ENCODE data around the gene BGLAP. TPM values are rescaled to one million over a fixed set of nuclear protein-coding genes. Genes with fewer than 3 reads are reported as not detected.

BGLAP gene
- total RNA-seq, 8 experiments from 2014 or later = 0.36 to 2.6 (median 0.93) TPM

DNA sequence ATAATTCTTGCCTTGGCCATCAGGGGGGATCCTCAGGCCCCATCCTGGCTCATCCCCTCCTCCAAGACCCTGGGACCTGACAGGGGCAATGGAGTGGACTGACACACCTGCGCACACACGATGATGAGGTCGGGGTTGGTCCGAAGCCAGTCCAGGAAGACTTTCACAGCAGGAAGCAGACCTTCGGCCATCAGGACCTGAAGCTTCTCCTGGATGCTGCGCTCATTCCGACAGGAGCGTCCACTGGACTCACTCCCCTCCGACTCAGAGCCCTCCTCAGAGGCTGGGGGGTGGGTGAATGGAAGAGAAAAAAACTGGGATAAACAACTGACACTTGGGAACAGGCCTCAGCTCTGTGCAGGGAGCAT is 21.3 kb downstream of the BGLAP start:
- no peak overlapping the region for H3K27ac ChIP-seq
- no peak overlapping the region for H3K4me3 ChIP-seq
- H3K4me1 ChIP-seq (replicated peaks in 1 of 2) = no peaks in the 10 kb centered on the region
- ATAC-seq (replicated peaks in 6 of 8) = no peak
- WGBS, 10 experiments = 67 to 98% (median 88%) methylated on average over 2 to 8 of the region's 9 CpGs; no CpG with 5 or more reads in 5 of the 10 experiments
- in situ Hi-C loops (cut with MboI; ENCODE audit: low pct_unique_long_range_greater_than_20kb in 2 of 9, low sequenced_read_pairs in 9 of 9, unreplicated experiment in 9 of 9) = no loop called here

DNA sequence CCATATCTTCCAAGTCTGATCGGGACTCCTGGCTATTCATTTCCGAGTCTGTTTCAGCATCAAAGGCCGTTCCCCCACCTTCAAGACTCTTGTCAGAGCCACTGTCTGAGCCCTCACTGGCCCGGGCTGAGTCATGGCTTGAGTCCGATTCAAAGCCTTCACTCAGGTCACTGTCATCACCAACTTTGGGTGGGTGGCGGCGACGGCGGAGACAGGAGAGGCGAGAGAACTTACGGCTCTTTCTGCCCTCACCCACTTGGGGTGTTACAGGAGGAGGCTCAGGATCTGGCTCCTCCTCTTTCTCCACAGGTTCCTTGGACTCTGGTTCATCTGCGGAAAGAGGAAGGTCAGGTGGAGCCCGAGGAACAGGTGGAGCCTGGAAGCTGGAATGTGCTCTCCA is 24.1 kb downstream of the BGLAP start:
- WGBS, 10 experiments = 80 to 100% (median 96%) methylated on average over 1 to 8 of the region's 13 CpGs; no CpG with 5 or more reads in 2 of the 10 experiments
- peak in 3 of 8 experiments; percentile 10 to 20 (median 19) for ATAC-seq (replicated peaks in 6 of 8)
- H3K27ac ChIP-seq = no peak overlapping the region
- no peak overlapping the region for H3K4me3 ChIP-seq
- no peaks in the 10 kb centered on the region for H3K4me1 ChIP-seq (replicated peaks in 1 of 2)
- in situ Hi-C loops (cut with MboI; ENCODE audit: low pct_unique_long_range_greater_than_20kb in 2 of 9, low sequenced_read_pairs in 9 of 9, unreplicated experiment in 9 of 9) = no loop called here

DNA sequence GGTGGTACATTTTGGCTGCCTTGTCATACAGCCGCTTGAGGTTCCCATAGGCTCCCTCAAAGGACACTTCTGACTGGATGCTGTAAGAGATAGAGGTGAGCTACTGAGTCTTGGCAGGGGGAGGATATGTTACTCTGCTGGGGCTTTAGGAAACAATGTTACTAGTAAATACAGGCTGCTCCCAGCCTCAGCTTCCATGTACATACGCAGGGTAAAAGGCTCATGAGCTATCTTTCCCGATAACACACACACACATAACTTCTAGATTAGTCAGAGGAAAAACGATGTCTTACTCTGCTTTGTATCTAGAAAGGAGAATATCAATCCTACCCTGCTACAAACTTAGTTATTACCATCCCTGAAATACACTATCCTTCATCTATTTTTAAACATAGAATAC is 26.4 kb downstream of the BGLAP start:
- Histone ChIP-seq H3K27ac (no peak overlapping the region), H3K4me1 (replicated peaks in 1 of 2) (no peaks in the 10 kb centered on the region), H3K4me3 (no peak overlapping the region)
- 0 to 100% (median 80%) methylated on average over 1 to 4 of the region's 4 CpGs; no CpG with 5 or more reads in 3 of the 10 experiments for WGBS, 10 experiments
- ATAC-seq (replicated peaks in 6 of 8) = no peak
- in situ Hi-C loops (cut with MboI; ENCODE audit: low pct_unique_long_range_greater_than_20kb in 2 of 9, low sequenced_read_pairs in 9 of 9, unreplicated experiment in 9 of 9) = no loop called here

DNA sequence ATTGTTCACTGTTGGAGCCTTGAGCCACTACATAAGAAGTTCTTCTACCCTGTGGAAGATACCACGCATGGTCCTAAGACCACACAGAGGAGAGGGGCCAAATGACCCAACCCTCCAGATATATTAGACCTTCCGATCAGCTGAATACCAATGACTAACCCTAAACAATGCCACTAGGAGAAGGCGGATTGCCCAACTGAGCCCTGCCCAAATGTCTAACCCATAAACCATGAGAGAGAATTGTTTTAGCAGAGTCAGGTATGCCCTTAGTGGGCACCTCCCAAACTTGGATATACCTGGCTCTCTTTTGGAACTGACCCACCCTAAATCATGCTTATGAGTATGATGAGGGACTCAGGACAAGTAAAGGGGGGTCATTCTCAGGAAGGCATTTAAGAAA is 28.3 kb downstream of the BGLAP start:
- 91 to 100% (median 95%) methylated on average over 1 to 3 of the region's 3 CpGs; no CpG with 5 or more reads in 4 of the 10 experiments for WGBS, 10 experiments
- Histone ChIP-seq H3K4me1 (replicated peaks in 1 of 2) (no peaks in the 10 kb centered on the region), H3K4me3 (no peak overlapping the region), H3K27ac (no peak overlapping the region)
- in situ Hi-C loops (cut with MboI; ENCODE audit: low pct_unique_long_range_greater_than_20kb in 2 of 9, low sequenced_read_pairs in 9 of 9, unreplicated experiment in 9 of 9) = no loop called here
- no peak for ATAC-seq (replicated peaks in 6 of 8)

DNA sequence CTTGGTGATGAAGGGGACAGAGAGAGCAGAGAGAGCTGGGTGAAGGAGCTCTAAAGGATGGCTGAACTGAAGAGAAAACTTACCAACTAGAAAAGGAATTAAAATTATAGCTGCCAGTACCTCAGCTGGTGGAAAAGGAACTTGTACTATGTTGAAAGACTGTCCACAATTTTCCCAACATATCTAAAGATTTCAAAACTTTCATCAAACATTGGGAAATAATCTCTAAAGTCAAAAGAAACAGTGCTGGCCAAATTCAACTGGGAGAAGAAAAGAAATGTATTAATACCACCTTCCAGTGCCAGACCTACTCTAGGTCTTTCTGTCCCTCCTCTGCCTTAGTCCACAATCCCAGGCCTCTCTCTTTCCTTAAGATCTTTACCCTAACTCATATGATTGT is 34.5 kb downstream of the BGLAP start:
- Histone ChIP-seq H3K4me3 (no peak overlapping the region), H3K27ac (no peak overlapping the region), H3K4me1 (replicated peaks in 1 of 2) (peaks cover 7 to 9% of the 10 kb centered on the region in 2 donors)
- in situ Hi-C loops (cut with MboI; ENCODE audit: low pct_unique_long_range_greater_than_20kb in 2 of 9, low sequenced_read_pairs in 9 of 9, unreplicated experiment in 9 of 9) = no loop called here
- no peak for ATAC-seq (replicated peaks in 6 of 8)

DNA sequence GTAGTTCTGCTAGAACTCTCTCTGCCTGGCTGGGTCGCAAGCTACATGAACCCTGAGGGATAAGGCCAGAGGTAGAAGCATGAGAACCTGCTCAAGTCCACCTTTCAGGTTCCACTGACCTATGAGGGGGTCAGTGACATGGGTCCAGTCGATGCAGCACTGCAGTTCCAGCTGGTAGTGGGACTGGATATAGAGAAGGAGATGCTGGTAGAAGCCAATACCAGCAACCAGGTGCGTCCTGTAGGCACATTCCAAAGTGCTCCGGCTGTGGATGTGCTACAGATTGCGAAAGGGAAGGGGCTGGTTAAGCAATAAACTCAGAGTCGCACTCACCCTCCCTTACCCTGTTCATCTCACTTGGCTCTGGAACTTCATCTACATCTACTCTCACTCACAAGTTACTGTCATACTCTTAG is 35.0 kb downstream of the BGLAP start:
- in situ Hi-C loops (cut with MboI; ENCODE audit: low pct_unique_long_range_greater_than_20kb in 2 of 9, low sequenced_read_pairs in 9 of 9, unreplicated experiment in 9 of 9) = no loop called here
- H3K4me1 ChIP-seq (replicated peaks in 1 of 2) = peaks cover 8 to 10% of the 10 kb centered on the region in 2 donors
- H3K4me3 ChIP-seq = no peak overlapping the region
- H3K27ac ChIP-seq = no peak overlapping the region
- WGBS, 10 experiments = 73 to 100% (median 85%) methylated on average over 1 to 6 of the region's 6 CpGs; no CpG with 5 or more reads in 1 of the 10 experiments
- no peak for ATAC-seq (replicated peaks in 6 of 8)

DNA sequence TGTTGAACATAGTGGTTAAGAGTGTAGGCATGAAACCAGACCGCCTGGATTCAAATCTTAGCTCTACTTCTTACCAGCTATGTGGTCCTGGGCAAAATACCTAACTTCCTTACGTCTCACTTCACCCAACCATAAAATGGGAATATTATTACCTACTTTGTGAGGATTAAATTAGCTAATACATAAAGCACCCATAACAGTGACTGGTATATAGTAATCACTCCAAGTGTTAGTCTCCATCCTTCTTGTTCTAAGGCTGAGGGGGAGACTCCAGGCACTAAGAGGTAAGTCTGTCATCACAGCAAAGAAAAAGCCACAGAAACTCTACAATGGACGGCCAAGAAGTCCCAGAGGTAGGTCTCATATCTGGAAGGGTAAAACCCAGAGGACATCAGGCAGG is 37.9 kb downstream of the BGLAP start:
- Histone ChIP-seq H3K4me3 (no peak overlapping the region), H3K4me1 (replicated peaks in 1 of 2) (peaks cover 14% of the 10 kb centered on the region in 2 donors), H3K27ac (no peak overlapping the region)
- ATAC-seq (replicated peaks in 6 of 8) = no peak
- in situ Hi-C loops (cut with MboI; ENCODE audit: low pct_unique_long_range_greater_than_20kb in 2 of 9, low sequenced_read_pairs in 9 of 9, unreplicated experiment in 9 of 9) = no loop called here
- WGBS, 10 experiments = 79 to 100% (median 100%) methylated on average over 1 to 3 of the region's 3 CpGs; no CpG with 5 or more reads in 2 of the 10 experiments

DNA sequence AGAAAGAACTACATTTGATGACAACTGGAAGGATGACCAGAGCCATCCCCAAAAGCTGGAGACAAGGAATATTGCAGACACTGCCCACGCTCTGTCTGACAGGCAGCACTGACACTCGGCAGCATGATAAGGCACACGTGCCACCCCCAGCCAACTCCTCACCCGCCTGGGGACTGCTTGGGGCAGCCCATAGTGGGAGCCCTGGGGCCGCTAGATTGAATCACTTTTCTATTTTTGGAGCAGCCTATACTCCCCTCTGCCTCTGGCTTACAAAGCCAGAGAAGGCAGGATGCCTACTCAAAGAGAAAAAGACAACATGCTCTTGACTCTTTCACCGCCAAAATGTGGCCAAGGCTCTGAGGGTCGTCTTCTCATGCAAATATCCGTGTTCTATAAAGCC is 39.3 kb downstream of the BGLAP start:
- in situ Hi-C loops (cut with MboI; ENCODE audit: low pct_unique_long_range_greater_than_20kb in 2 of 9, low sequenced_read_pairs in 9 of 9, unreplicated experiment in 9 of 9) = no loop called here
- Histone ChIP-seq H3K4me1 (replicated peaks in 1 of 2) (peaks cover 14% of the 10 kb centered on the region in 2 donors), H3K4me3 (peak overlapping the region; percentile 85 to 92 (median 88)), H3K27ac (no peak overlapping the region)
- ATAC-seq (replicated peaks in 6 of 8) = peak in 7 of 8 experiments; percentile 23 to 42 (median 35)
- WGBS, 10 experiments = 0 to 67% (median 25%) methylated on average over 1 to 8 of the region's 8 CpGs; no CpG with 5 or more reads in 1 of the 10 experiments

DNA sequence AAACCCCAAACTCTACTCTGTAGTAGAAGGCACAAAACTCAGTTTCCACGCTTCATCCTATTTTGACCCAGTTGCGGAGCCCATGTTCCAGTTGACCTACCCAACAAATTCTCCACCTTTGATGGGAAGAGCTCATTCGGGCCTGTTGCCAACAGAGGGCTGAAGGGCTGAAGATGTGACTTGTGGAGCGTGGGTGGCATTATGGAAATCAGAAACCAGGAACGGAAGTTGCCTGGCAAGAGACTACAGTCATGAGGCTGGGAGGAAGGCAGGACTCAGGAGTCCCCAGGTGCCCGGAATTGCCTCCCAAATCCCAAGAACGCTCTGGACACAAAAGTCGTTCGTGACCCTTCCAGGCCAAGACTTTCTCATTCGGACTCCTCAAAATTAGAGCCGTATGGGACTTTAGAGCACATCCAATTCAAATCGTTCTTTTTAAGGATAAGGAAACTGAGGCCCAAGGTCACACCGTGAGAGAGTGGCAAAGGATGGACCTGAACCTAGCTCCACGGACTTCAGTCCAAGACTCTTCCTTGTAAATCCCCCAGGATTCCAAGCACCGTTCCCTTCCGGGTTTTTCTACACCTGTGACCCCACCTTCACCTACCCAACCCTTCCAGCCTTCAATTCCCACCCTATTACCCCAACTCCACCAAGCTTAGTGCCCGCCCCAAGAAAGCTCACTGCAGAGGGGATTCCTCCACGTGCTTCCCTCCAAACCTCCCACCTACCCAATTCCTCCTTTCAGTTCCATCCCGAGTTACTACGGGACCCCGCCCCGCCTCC is 39.9 kb downstream of the BGLAP start:
- ATAC-seq (replicated peaks in 6 of 8) = peak in 2 of 8 experiments; percentile 3
- 0 to 50% (median 8%) methylated on average over 2 to 20 of the region's 22 CpGs; no CpG with 5 or more reads in 1 of the 10 experiments for WGBS, 10 experiments
- Histone ChIP-seq H3K4me3 (peak overlapping the region; percentile 85 to 92 (median 88)), H3K4me1 (replicated peaks in 1 of 2) (peaks cover 14% of the 10 kb centered on the region in 2 donors), H3K27ac (peak overlapping the region; percentile 87 to 95)
- in situ Hi-C loops (cut with MboI; ENCODE audit: low pct_unique_long_range_greater_than_20kb in 2 of 9, low sequenced_read_pairs in 9 of 9, unreplicated experiment in 9 of 9) = no loop called here

DNA sequence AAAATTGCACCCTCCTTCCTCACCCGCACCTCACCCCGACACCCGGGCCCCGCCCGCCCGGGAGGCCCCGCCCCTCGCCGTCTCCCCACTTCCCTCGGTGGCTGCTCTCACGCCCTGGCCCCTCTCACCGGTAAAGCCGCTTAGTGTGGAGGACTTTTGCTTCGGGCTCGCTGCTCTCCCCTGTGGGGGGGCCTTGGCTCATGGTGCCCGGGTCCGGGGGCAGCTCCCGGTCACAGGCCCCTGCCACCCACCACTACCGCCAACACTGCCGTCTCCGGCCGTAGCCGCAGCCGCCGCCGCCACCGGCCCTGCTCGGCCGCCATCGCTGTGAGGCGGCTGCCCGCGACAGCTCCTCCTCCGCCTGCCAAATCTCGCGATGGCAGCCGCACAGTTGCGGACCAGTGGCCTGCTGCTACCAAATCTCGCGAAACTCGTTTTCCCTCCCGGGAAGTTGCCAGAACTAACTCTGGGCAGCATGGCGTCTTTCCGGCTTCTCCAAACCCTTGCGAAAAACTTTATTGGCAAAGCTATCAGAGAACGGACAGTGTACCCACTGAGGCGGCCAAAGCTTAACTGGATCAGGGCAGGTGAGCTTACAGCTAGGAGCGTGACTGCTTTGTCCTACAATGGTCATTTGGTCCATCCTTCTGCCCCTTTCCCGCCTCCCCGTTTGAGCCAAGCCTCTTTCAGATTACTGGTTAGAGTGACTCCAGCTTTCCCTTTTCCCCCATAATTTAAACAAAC is 40.7 kb downstream of the BGLAP start, which contains the start of gene SMG5:
TSS of gene SMG5 (minus strand) at position 347 of the 744 bp plus-strand sequence. CDS start at position 202, 145 bp downstream.
- Histone ChIP-seq H3K27ac (peak within 1 kb of the TSS; percentile 87 to 95), H3K4me3 (peak within 1 kb of the TSS; percentile 85 to 92 (median 88)), H3K4me1 (replicated peaks in 1 of 2) (peaks cover 14% of the 10 kb centered on the region in 2 donors)
- 0 to 7% (median 0%) methylated on average over 1 to 20 of the region's 50 CpGs; no CpG with 5 or more reads in 2 of the 10 experiments for WGBS, 10 experiments
- ATAC-seq (replicated peaks in 6 of 8) = peak; percentile 88 to 96 (median 95)
- in situ Hi-C loops (cut with MboI; ENCODE audit: low pct_unique_long_range_greater_than_20kb in 2 of 9, low sequenced_read_pairs in 9 of 9, unreplicated experiment in 9 of 9) = no loop called here

DNA sequence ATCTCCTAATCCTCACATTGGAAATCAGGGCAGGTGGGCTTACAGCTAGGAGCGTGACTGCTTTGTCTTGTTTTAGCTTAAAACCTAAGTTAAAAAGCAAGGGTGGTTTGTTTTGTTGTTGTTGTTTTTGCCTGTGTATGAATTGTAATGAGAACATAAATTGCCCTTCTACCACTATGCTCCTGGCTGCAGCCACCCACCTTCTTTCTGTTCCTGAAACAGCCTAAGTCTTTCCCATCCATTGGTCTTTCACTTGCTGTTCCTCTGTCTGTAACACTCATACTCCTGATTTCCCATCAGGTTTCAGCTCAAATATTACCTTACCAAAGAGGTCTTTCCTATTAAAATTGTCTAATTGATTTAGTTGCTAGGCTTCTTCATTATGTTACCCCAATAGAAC is 41.5 kb downstream of the BGLAP start:
- WGBS, 10 experiments = 33 to 91% (median 60%) methylated on average over 1 of the region's 1 CpG; no CpG with 5 or more reads in 5 of the 10 experiments
- in situ Hi-C loops (cut with MboI; ENCODE audit: low pct_unique_long_range_greater_than_20kb in 2 of 9, low sequenced_read_pairs in 9 of 9, unreplicated experiment in 9 of 9) = no loop called here

DNA sequence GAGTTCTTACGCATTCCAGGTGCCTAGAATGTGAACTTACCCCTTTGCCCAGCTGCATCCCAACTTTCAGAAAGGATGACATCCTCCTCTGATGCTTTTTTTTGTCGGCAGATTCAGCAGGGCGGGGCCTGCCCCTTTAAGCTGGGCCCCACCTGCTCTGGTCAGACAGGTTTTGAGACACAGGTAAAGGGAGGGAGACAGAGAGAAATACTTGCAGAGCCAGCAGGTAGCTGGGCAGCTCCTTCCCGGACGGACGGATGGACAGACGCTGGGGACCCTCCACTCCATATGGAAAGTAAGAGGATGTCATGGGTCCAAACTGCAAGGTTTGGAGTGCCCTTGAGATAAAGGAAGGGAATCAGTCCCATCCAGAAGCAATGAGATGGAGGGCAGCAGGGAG is 42.1 kb downstream of the BGLAP start, which contains the start of gene TMEM79:
TSS of gene TMEM79 (plus strand) at position 214 of the 400 bp plus-strand sequence. CDS start 902 bp downstream, outside the sequence.
- Histone ChIP-seq H3K4me3 (peak within 1 kb of the TSS; percentile 85 to 92 (median 88)), H3K27ac (peak within 1 kb of the TSS; percentile 4 to 42), H3K4me1 (replicated peaks in 1 of 2) (peaks cover 14% of the 10 kb centered on the region in 2 donors)
- in situ Hi-C loops (cut with MboI; ENCODE audit: low pct_unique_long_range_greater_than_20kb in 2 of 9, low sequenced_read_pairs in 9 of 9, unreplicated experiment in 9 of 9) = no loop called here
- no peak for ATAC-seq (replicated peaks in 6 of 8)
- 50 to 100% (median 92%) methylated on average over 1 to 6 of the region's 7 CpGs; no CpG with 5 or more reads in 1 of the 10 experiments for WGBS, 10 experiments

More for the DNA sequence above, 41.5 kb downstream of the BGLAP start:
- H3K4me3 ChIP-seq = peak overlapping the region; percentile 85 to 92 (median 88)
- no peak for ATAC-seq (replicated peaks in 6 of 8)
- peak overlapping the region in 1 of 2 donors; percentile 42 for H3K27ac ChIP-seq
- peaks cover 14% of the 10 kb centered on the region in 2 donors for H3K4me1 ChIP-seq (replicated peaks in 1 of 2)

DNA sequence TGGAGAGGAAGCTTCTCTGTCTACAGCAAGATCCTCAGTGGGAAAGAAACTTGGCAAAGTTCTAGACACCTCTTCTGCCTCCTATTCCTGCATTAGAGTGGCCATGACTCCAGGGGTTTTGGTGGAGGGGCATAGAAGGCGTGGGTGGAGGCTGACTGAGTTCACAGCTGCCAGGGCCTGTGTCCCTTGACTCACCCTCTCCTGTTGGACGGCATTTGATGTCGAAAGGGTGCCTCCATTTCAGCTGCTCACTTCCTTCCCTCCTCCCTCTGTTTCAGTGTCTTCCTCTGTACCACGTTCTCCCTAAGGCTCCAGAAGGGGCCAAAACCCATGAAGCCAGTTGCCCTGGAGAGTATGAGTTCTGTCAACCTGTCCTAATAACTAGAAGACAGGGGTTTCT is 42.8 kb downstream of the BGLAP start:
- no peak for ATAC-seq (replicated peaks in 6 of 8)
- 29 to 88% (median 80%) methylated on average over 2 to 4 of the region's 4 CpGs; no CpG with 5 or more reads in 4 of the 10 experiments for WGBS, 10 experiments
- H3K4me3 ChIP-seq = no peak overlapping the region
- H3K4me1 ChIP-seq (replicated peaks in 1 of 2) = peaks cover 14% of the 10 kb centered on the region in 2 donors
- H3K27ac ChIP-seq = no peak overlapping the region
- in situ Hi-C loops (cut with MboI; ENCODE audit: low pct_unique_long_range_greater_than_20kb in 2 of 9, low sequenced_read_pairs in 9 of 9, unreplicated experiment in 9 of 9) = no loop called here

Data from motor neuron (in vitro differentiated cells).